Measurements from ENCODE around the gene TC2N. TPM values are rescaled to one million over a fixed set of nuclear protein-coding genes. Genes with fewer than 3 reads are reported as not detected.

The TC2N gene
- total and polyA plus RNA-seq, 2 experiments from 2014 or later, result 10.0 to 35.0 TPM

- H3F3A ChIP-seq (replicated peaks; ENCODE audit: low read depth), result no peaks in the 10 kb centered on the region; the same call in 1 of the 2 replicates
- no peaks in the 10 kb centered on the region for H3K79me2 ChIP-seq (replicated peaks; ENCODE audit: insufficient read depth)
- H3K4me3 ChIP-seq, result no peak overlapping the region
- H2AFZ ChIP-seq, result peak overlapping the region; percentile 11; the same call in 1 of the 2 replicates
- H3K36me3 Mint-ChIP-seq (ENCODE audit: low read depth), result no peaks in the 10 kb centered on the region
- peaks cover 3% of the 10 kb centered on the region; the same call in 1 of the 2 replicates for H3K4me1 ChIP-seq (ENCODE audit: insufficient read depth)
- H3K4me1 Mint-ChIP-seq, result peaks cover 10% of the 10 kb centered on the region
- no peaks in the 10 kb centered on the region for H4K20me1 ChIP-seq (replicated peaks; ENCODE audit: insufficient read depth)
- H3K27me3 ChIP-seq (ENCODE audit: insufficient read depth), result no peaks in the 10 kb centered on the region
- H3K27ac ChIP-seq (ENCODE audit: low read depth), result no peak overlapping the region
- no peak overlapping the region; the same call in 1 of the 2 replicates for H3K27ac Mint-ChIP-seq
- H3K4me3 Mint-ChIP-seq, result no peak overlapping the region
- no peaks in the 10 kb centered on the region for H3K36me3 ChIP-seq (ENCODE audit: insufficient read depth)
- no peaks in the 10 kb centered on the region for H3K9me2 ChIP-seq (ENCODE audit: insufficient read depth)
- TF ChIP-seq STAT1 (IDR thresholded peaks at IDR 0.05; ENCODE audit: unreplicated experiment) (no peak), CTCF (conservative IDR thresholded peaks at IDR 0.05; ENCODE audit: low read depth in 2 of 2) (peak; percentile 81 to 84)
- peak; percentile 83 for DNase-seq (ENCODE audit: low spot score)
- ATAC-seq, result peak; percentile 92
- H3K27me3 Mint-ChIP-seq (ENCODE audit: insufficient read depth, low read depth, poor library complexity), result peaks cover 13% of the 10 kb centered on the region
- H3K9me3 Mint-ChIP-seq, result no peaks in the 10 kb centered on the region
- H3K4me2 ChIP-seq, result no peak overlapping the region
These were observed 25.7 kb upstream of the TC2N start for GRCh38 chr14:91893007-91893406.

GRCh38 chr14:91891721-91892220 lies 24.4 kb upstream of the TC2N start:
- Mint-ChIP-seq H3K4me1 (peaks cover 3% of the 10 kb centered on the region; the same call in 2 of the 3 replicates), H3K27ac (no peak overlapping the region), H3K36me3 (ENCODE audit: low read depth) (no peaks in the 10 kb centered on the region), H3K9me3 (no peaks in the 10 kb centered on the region), H3K27me3 (ENCODE audit: insufficient read depth, low read depth, poor library complexity) (peaks cover 9% of the 10 kb centered on the region), H3K4me3 (no peak overlapping the region)
- Histone ChIP-seq H3K27ac (ENCODE audit: low read depth) (no peak overlapping the region), H3K27me3 (ENCODE audit: insufficient read depth) (no peaks in the 10 kb centered on the region), H3K9me2 (ENCODE audit: insufficient read depth) (no peaks in the 10 kb centered on the region), H3F3A (replicated peaks; ENCODE audit: low read depth) (no peaks in the 10 kb centered on the region), H3K79me2 (replicated peaks; ENCODE audit: insufficient read depth) (no peaks in the 10 kb centered on the region), H3K4me2 (no peak overlapping the region), H2AFZ (no peak overlapping the region), H3K36me3 (ENCODE audit: insufficient read depth) (no peaks in the 10 kb centered on the region), H4K20me1 (replicated peaks; ENCODE audit: insufficient read depth) (no peaks in the 10 kb centered on the region), H3K4me1 (ENCODE audit: insufficient read depth) (no peaks in the 10 kb centered on the region), H3K4me3 (no peak overlapping the region)
- no peak for DNase-seq (ENCODE audit: low spot score)
- ATAC-seq, result no peak
- no peak for TF ChIP-seq JUNB (IDR thresholded peaks at IDR 0.05; ENCODE audit: unreplicated experiment)
- no peak for TF ChIP-seq CREB1 (CRISPR knock-in tag; IDR thresholded peaks at IDR 0.05; ENCODE audit: low read depth)
- TF ChIP-seq EZH2phosphoT487 (IDR thresholded peaks at IDR 0.05; ENCODE audit: unreplicated experiment), result no peak
- no peak for TF ChIP-seq CTCF (conservative IDR thresholded peaks at IDR 0.05; ENCODE audit: low read depth in 2 of 2)
- TF ChIP-seq REST (IDR thresholded peaks at IDR 0.05; ENCODE audit: unreplicated experiment), result no peak
- TF ChIP-seq NANOG (IDR thresholded peaks at IDR 0.05; ENCODE audit: borderline replicate concordance), result no peak
- TF ChIP-seq STAT1 (IDR thresholded peaks at IDR 0.05; ENCODE audit: unreplicated experiment), result no peak

Data from GM23338 (cell line).